ENCODE measurements around the gene ZDHHC11B. TPM values are rescaled to one million over a fixed set of nuclear protein-coding genes. Genes with fewer than 3 reads are reported as not detected.

The ZDHHC11B gene
- total RNA-seq, 1 donor from 2014 or later = 1.0 TPM

DNA sequence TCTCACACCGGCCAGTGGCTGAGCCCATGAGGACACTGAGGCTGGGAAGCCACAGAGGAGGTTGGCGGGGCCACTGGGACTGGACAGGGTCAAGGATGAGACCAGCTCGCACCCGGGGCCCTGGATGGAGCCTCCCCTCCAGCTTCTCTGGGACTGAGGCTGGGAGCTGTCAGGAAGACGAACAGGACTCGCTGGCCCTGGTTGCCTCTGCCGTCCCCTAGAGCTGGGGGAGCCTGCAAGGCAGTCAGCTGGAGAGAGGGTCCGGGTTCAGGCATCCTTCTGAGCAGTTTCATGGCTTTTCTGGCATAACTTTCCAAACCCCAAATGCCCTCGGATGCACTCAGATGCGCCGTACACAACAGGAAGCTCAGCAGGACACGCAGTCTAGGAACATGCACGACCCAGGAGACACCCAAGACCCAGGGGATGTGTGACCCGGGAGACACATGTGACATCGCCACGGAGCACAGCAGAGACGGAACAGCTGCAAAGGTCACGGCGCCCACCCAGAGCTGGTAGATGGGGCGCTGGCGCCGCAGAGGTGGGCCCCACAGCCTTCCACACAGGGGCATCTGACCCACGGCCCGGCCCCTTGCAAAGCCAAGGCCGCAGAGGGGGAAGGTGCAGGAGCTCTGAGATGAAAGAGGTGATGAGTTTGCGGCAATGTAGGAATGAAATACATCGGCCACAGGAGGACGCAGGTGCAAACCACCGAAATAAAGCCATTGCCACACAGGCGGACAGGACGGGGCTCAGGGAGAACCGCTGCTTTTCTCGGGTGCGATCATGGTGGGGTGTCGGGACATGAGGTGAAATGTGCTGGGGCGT, 108.4 kb downstream of the ZDHHC11B start:
- no peaks in the 10 kb centered on the region for H3K27me3 ChIP-seq (ENCODE audit: control insufficient read depth in 3 of 3, insufficient read depth in 3 of 3, low read length in 3 of 3)
- peak overlapping the region in 1 of 3 donors; percentile 45 for H3K9ac ChIP-seq (ENCODE audit: low read depth in 1 of 3, low read length in 3 of 3)
- H3K4me1 ChIP-seq (ENCODE audit: control insufficient read depth in 3 of 3, insufficient read depth in 3 of 3, low read length in 3 of 3) = peaks cover 46 to 62% (median 57%) of the 10 kb centered on the region in 3 donors

DNA sequence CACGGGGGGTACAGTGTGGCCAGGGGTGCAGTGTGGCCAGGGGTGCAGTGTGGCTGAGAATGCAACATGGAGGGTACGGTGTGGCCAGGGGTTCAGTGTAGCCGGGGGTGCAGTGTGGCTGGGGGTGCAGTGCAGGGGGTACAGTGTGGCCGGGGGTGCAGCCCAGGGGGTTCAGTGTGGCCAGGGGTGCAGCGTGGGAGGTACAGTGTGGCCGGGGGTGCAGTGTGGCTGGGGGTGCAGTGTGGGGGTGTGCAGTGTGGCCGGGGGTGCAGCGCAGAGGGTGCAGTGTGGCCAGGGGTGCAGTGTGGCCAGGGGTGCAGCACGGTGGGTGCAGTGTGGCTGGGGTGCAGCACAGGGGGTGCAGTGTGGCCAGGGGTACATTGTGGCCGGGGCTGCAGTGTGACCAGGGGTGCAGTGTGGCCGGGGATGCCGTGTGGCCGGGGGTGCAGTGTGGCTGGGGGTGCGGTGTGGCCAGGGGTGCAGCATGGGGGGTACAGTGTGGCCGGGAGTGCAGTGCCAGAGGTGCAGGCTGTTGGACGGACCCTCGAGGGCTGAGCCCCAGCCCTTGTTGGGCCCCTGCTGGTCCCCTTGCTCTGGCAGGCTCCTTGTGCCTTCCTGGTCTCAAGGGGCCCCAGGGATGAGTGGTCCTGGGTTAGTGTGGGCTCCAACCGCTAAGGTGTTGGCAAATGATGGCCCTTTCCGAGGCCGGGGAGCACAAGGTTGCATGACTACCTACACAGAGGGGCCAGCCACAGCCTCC, 109.2 kb downstream of the ZDHHC11B start:
- peaks cover 46 to 57% (median 55%) of the 10 kb centered on the region in 3 donors for H3K4me1 ChIP-seq (ENCODE audit: control insufficient read depth in 3 of 3, insufficient read depth in 3 of 3, low read length in 3 of 3)
- no peak overlapping the region for H3K27ac ChIP-seq (ENCODE audit: low read depth, low read length)
- no peaks in the 10 kb centered on the region for H3K27me3 ChIP-seq (ENCODE audit: control insufficient read depth in 3 of 3, insufficient read depth in 3 of 3, low read length in 3 of 3)
- peaks cover 0 to 3% (median 0%) of the 10 kb centered on the region in 3 donors for H3K36me3 ChIP-seq (ENCODE audit: control insufficient read depth in 3 of 3, insufficient read depth in 3 of 3, low read length in 3 of 3)
- H3K9ac ChIP-seq (ENCODE audit: low read depth in 1 of 3, low read length in 3 of 3) = peak overlapping the region in 2 of 3 donors; percentile 51 to 82
- no peak overlapping the region for H3K4me3 ChIP-seq (ENCODE audit: low read length in 3 of 3)
- no peaks in the 10 kb centered on the region for H3K9me3 ChIP-seq (ENCODE audit: control insufficient read depth in 3 of 3, low read length in 3 of 3)

More for the DNA sequence above, 108.4 kb downstream of the ZDHHC11B start:
- Histone ChIP-seq H3K27ac (ENCODE audit: low read depth, low read length) (no peak overlapping the region), H3K9me3 (ENCODE audit: control insufficient read depth in 3 of 3, low read length in 3 of 3) (no peaks in the 10 kb centered on the region), H3K36me3 (ENCODE audit: control insufficient read depth in 3 of 3, insufficient read depth in 3 of 3, low read length in 3 of 3) (peaks cover 0 to 3% (median 0%) of the 10 kb centered on the region in 3 donors), H3K4me3 (ENCODE audit: low read length in 3 of 3) (no peak overlapping the region)

DNA sequence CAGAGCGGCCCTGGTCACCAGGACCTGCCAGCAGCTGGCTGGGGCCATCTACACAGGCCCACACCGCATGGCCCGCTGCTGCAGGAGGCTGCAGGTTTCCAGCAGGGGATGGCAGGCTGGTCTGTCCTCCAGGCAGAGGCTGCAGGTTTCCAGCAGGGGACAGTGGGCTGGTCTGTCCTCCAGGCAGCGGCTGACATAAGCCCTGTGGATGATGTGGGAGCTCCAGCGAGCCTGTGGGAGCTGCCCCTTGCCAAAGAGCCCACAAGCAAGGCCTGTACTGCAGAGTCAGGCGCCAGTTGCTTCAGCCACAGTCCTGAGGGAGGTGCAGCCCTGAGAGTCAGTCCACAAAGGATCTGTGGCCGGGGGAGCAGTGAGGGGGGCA, 109.9 kb downstream of the ZDHHC11B start:
- Histone ChIP-seq H3K4me3 (ENCODE audit: low read length in 3 of 3) (peak overlapping the region; percentile 30 to 60 (median 50)), H3K9ac (ENCODE audit: low read depth in 1 of 3, low read length in 3 of 3) (peak overlapping the region in 2 of 3 donors; percentile 51 to 82), H3K27ac (ENCODE audit: low read depth, low read length) (peak overlapping the region; percentile 73)

DNA sequence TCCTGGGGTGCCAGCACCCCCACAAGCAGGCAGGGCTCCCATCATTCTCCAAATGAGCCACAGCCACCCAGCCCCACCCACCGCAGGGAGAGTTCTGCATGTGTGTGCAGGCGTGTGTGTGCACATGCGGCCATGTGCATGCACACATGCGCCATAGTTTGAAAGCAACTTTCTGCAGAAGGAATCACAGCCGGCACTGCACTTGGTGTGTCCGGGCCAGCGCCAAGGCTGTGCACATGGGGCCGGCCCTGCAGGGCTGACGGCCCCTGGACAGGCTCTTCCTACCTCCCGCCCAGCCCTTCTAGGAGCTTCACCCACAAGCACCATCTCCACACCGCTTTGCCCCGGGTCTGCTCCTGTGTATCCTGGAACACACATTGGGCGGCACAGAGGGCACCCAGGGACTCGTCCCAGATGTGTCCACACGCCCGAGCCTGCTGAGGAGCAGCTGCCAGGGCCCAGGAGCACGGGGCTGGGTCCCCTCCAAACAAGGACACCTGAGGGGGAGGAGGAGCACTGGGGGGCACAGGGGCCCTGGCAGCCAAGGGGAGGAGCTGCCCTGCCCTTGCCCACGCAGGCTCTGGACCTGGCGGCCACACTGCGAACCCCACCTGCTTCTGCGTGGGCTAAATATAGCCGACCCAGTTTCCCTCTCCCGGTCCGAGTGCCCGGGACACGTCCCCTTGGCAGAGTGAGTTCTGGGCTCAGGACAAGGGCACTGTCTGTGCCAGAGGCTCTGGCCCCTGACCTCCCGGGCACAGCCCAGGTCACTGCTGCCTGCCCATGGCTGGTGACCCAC, 110.5 kb downstream of the ZDHHC11B start:
- H3K4me3 ChIP-seq (ENCODE audit: low read length in 3 of 3) = peak overlapping the region; percentile 30 to 60 (median 52)
- H3K4me1 ChIP-seq (ENCODE audit: control insufficient read depth in 3 of 3, insufficient read depth in 3 of 3, low read length in 3 of 3) = peaks cover 46 to 59% (median 55%) of the 10 kb centered on the region in 3 donors
- peak overlapping the region in 2 of 3 donors; percentile 57 to 82 for H3K9ac ChIP-seq (ENCODE audit: low read depth in 1 of 3, low read length in 3 of 3)
- no peaks in the 10 kb centered on the region for H3K27me3 ChIP-seq (ENCODE audit: control insufficient read depth in 3 of 3, insufficient read depth in 3 of 3, low read length in 3 of 3)
- H3K27ac ChIP-seq (ENCODE audit: low read depth, low read length) = peak overlapping the region; percentile 73
- H3K36me3 ChIP-seq (ENCODE audit: control insufficient read depth in 3 of 3, insufficient read depth in 3 of 3, low read length in 3 of 3) = peaks cover 0 to 3% (median 0%) of the 10 kb centered on the region in 3 donors
- H3K9me3 ChIP-seq (ENCODE audit: control insufficient read depth in 3 of 3, low read length in 3 of 3) = no peaks in the 10 kb centered on the region

More for the DNA sequence above, 109.9 kb downstream of the ZDHHC11B start:
- H3K27me3 ChIP-seq (ENCODE audit: control insufficient read depth in 3 of 3, insufficient read depth in 3 of 3, low read length in 3 of 3) = no peaks in the 10 kb centered on the region
- peaks cover 46 to 57% (median 55%) of the 10 kb centered on the region in 3 donors for H3K4me1 ChIP-seq (ENCODE audit: control insufficient read depth in 3 of 3, insufficient read depth in 3 of 3, low read length in 3 of 3)
- peaks cover 0 to 3% (median 0%) of the 10 kb centered on the region in 3 donors for H3K36me3 ChIP-seq (ENCODE audit: control insufficient read depth in 3 of 3, insufficient read depth in 3 of 3, low read length in 3 of 3)
- no peaks in the 10 kb centered on the region for H3K9me3 ChIP-seq (ENCODE audit: control insufficient read depth in 3 of 3, low read length in 3 of 3)

DNA sequence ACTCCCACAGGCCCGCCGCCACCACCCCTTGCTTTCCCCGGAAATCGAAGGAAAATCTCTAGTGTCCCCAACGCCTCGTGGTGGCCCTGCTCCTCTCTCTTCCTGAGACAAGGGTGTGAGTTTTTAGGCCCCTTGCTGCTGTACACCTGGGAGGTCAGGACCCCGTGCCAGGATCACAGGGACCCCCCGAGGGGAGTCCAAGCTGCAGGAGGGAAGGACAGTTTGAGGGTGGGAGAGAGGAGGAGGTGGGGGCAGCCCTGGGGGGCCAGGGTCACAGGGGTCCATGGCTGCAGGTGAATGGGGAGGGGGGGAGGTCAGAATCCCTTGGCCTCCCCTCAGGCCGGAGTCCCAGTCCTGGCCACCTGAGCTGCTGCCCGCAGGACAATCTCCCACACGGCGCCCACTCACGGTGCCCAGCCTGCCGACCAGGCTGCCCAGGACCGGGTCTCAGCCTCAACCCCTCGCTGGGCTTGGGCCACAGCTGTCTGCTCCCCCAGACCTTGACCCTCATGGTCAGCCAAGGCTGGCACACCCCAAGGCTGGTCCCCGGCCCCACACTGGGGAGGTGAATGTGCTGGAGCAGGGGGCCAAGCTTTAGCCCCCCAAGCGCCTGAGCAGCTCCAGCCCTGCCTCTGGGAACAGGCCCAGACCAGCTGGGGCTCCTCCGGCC, 111.2 kb downstream of the ZDHHC11B start:
- H3K9me3 ChIP-seq (ENCODE audit: control insufficient read depth in 3 of 3, low read length in 3 of 3) = no peaks in the 10 kb centered on the region
- peaks cover 0 to 3% (median 0%) of the 10 kb centered on the region in 3 donors for H3K36me3 ChIP-seq (ENCODE audit: control insufficient read depth in 3 of 3, insufficient read depth in 3 of 3, low read length in 3 of 3)
- H3K4me3 ChIP-seq (ENCODE audit: low read length in 3 of 3) = peak overlapping the region; percentile 52 to 63 (median 59)
- no peaks in the 10 kb centered on the region for H3K27me3 ChIP-seq (ENCODE audit: control insufficient read depth in 3 of 3, insufficient read depth in 3 of 3, low read length in 3 of 3)
- H3K4me1 ChIP-seq (ENCODE audit: control insufficient read depth in 3 of 3, insufficient read depth in 3 of 3, low read length in 3 of 3) = peaks cover 46 to 59% (median 55%) of the 10 kb centered on the region in 3 donors
- H3K9ac ChIP-seq (ENCODE audit: low read depth in 1 of 3, low read length in 3 of 3) = peak overlapping the region in 2 of 3 donors; percentile 33 to 82
- H3K27ac ChIP-seq (ENCODE audit: low read depth, low read length) = peak overlapping the region; percentile 73

DNA sequence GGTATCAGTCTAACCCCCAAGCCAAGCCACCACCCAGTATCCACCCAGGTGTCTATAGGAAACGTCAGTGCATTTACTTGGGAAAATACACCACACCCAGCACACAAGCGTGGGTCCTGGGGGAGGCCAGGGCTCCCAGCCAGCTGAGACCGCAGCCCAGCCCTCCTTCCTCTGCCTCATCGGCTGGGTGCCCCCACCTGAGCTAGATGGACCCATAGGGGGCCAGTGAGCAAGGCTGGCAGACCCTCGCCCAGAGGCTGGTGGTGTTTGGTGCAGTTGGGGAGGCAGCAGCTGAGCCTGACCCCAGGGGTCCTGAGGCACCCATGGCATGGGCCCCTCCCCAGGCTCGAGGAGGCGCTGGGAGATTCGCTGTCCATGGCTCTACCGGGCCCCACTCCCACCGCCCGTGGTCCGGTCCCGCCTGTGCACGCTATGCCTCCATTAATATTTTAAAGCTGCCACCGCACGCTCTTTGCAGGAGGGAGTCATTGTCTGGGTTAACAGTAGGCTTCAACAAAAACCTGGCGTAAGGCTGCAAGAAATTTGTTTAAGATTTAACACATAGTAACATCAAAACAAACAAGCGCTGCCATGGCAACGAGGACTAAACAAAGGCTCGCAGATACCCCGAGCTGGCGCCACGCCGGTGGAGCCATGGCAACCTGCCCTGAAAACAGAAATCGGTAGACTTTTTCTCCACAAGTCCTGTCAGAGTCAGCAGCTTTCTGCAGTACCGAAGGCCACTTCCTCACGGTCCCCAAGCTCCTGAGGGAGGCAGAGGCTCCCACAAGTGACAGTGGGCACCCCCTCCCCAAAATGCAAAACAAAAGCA, 112.0 kb downstream of the ZDHHC11B start:
- Histone ChIP-seq H3K9me3 (ENCODE audit: control insufficient read depth in 3 of 3, low read length in 3 of 3) (no peaks in the 10 kb centered on the region), H3K36me3 (ENCODE audit: control insufficient read depth in 3 of 3, insufficient read depth in 3 of 3, low read length in 3 of 3) (peaks cover 0 to 3% (median 0%) of the 10 kb centered on the region in 3 donors), H3K27ac (ENCODE audit: low read depth, low read length) (peak overlapping the region; percentile 73), H3K4me1 (ENCODE audit: control insufficient read depth in 3 of 3, insufficient read depth in 3 of 3, low read length in 3 of 3) (peaks cover 46 to 59% (median 55%) of the 10 kb centered on the region in 3 donors), H3K9ac (ENCODE audit: low read depth in 1 of 3, low read length in 3 of 3) (peak overlapping the region; percentile 51 to 82 (median 57)), H3K4me3 (ENCODE audit: low read length in 3 of 3) (peak overlapping the region in 2 of 3 donors; percentile 59 to 63), H3K27me3 (ENCODE audit: control insufficient read depth in 3 of 3, insufficient read depth in 3 of 3, low read length in 3 of 3) (no peaks in the 10 kb centered on the region)

DNA sequence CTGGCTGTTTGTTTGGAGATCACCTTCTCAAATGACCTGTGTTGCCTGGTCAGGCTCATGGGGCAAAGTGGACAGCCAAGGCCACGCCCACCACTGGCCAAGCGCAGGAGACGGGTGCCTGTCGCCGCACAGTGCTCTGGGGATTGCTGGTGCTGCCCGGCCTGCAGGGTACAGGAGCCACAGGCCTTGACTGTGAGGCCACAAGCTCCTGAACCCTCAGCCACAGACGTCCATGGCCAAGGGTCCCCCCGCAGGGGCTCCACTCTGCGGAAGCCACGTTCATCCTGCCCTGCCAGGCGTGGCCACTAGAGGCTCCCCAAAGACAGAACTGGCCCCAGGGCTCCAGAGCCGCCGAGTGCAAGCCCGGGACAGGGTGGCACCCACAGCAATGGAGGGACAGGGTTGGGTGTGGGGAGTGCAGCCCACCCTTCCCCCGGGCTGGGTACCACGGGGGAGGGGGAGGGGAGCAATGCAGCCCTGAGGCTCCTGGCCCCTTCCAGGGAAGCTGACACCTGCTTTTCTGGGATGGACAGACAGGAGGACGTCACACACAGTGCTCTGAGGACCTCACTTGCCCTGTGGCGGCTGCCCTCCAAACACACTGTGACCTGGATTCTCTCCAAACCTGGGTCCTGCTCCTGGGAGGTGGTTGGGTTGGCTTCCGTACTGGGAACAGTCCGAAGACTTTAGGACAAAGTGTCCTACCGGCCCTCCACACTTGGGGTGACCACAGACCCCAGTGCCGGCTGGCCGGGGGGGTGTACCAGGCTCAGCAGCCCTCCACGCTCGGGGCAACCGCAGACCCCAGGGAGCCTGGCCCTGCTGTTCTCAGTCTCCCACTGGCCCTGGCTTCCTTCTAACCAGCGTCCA, 112.8 kb downstream of the ZDHHC11B start:
- peaks cover 0 to 2% (median 0%) of the 10 kb centered on the region in 3 donors for H3K36me3 ChIP-seq (ENCODE audit: control insufficient read depth in 3 of 3, insufficient read depth in 3 of 3, low read length in 3 of 3)
- peak overlapping the region; percentile 33 to 63 (median 59) for H3K4me3 ChIP-seq (ENCODE audit: low read length in 3 of 3)
- H3K27me3 ChIP-seq (ENCODE audit: control insufficient read depth in 3 of 3, insufficient read depth in 3 of 3, low read length in 3 of 3) = no peaks in the 10 kb centered on the region
- no peak overlapping the region for H3K27ac ChIP-seq (ENCODE audit: low read depth, low read length)
- peak overlapping the region; percentile 51 to 82 (median 57) for H3K9ac ChIP-seq (ENCODE audit: low read depth in 1 of 3, low read length in 3 of 3)
- H3K4me1 ChIP-seq (ENCODE audit: control insufficient read depth in 3 of 3, insufficient read depth in 3 of 3, low read length in 3 of 3) = peaks cover 46 to 55% (median 55%) of the 10 kb centered on the region in 3 donors
- no peaks in the 10 kb centered on the region for H3K9me3 ChIP-seq (ENCODE audit: control insufficient read depth in 3 of 3, low read length in 3 of 3)
